Natural killer cell (primary cell): Measurements from ENCODE around the gene OR5AU1. TPM values are rescaled to one million over a fixed set of nuclear protein-coding genes. Genes with fewer than 3 reads are reported as not detected.
A peak's percentile ranks its signal among the peaks of the same experiment; 100 is the strongest.
"Not testable (repeated sequence)": the region's sequence is repeated elsewhere in the genome, so short reads cannot be mapped to it uniquely, and the experiment has no call there.

ENCODE experiments used
- ATAC-seq, 3 donors: fragments of 150-1000 bp in 2 of 3; fragments of 200-7000 bp in 1 of 3; cut with Tn5 transposase; 1 replicate in 1 of 3; 2 replicates in 2 of 3; pipeline ENCODE4 v1.10.0; 2021; ENCODE audit warnings: mild to moderate bottlenecking in 2 of 3, moderate library complexity in 2 of 3
- DNase-seq, 2 donors: peaks; one replicate each; pipeline versions ENCODE4 v3.0.0 to v3.0.0-alpha.2; 2013 to 2021; ENCODE audit warnings: mixed read lengths in 1 of 2
- H3K27ac ChIP-seq: one replicate; pipeline ENCODE4 v1.5.1; 2013; ENCODE audit warnings: mild to moderate bottlenecking, low read length
- H3K27me3 ChIP-seq: one replicate; pipeline ENCODE4 v1.6.1; 2013; ENCODE audit warnings: low read length; ENCODE audit not compliant: control insufficient read depth, insufficient read depth
- H3K36me3 ChIP-seq: one replicate; pipeline ENCODE4 v1.6.1; 2013; ENCODE audit warnings: low read length; ENCODE audit not compliant: control insufficient read depth, insufficient read depth
- H3K4me1 ChIP-seq: one replicate; pipeline ENCODE4 v1.6.1; 2013; ENCODE audit warnings: low read length; ENCODE audit not compliant: control insufficient read depth, insufficient read depth
- H3K4me3 ChIP-seq: one replicate; pipeline ENCODE4 v1.5.1; 2013; ENCODE audit warnings: low read length
- H3K9me3 ChIP-seq: one replicate; pipeline ENCODE4 v1.6.1; 2013; ENCODE audit warnings: low read length; ENCODE audit not compliant: control insufficient read depth, insufficient read depth
- H3K27ac Mint-ChIP-seq, 2 donors: one replicate each; pipeline ENCODE4 v1.8.0; 2022; ENCODE audit warnings: mild to moderate bottlenecking in 2 of 2, mixed read lengths in 2 of 2, moderate library complexity in 1 of 2
- H3K27me3 Mint-ChIP-seq, 2 donors: one replicate each; pipeline ENCODE4 v1.8.0; 2022; ENCODE audit warnings: low read depth in 2 of 2, mixed read lengths in 2 of 2
- H3K36me3 Mint-ChIP-seq: one replicate; pipeline ENCODE4 v1.8.0; 2022; ENCODE audit warnings: mixed read lengths
- H3K4me1 Mint-ChIP-seq, 2 donors: one replicate each; pipeline ENCODE4 v1.8.0; 2022; ENCODE audit warnings: mixed read lengths in 2 of 2
- H3K4me3 Mint-ChIP-seq: one replicate; pipeline ENCODE4 v1.8.0; 2022; ENCODE audit warnings: mild to moderate bottlenecking, moderate library complexity, mixed read lengths
- H3K9me3 Mint-ChIP-seq, 2 donors: one replicate each; pipeline ENCODE4 v1.8.0; 2022; ENCODE audit warnings: mixed read lengths in 2 of 2
- WGBS: methylation state at CpG from one replicate; pipeline ENCODE4 v1.1.7; 2013; ENCODE audit warnings: missing lambda C conversion rate; ENCODE audit not compliant: insufficient coverage; 5-methylcytosine and 5-hydroxymethylcytosine counted together
- intact Hi-C: fragments of 100-400 bp; cut with micrococcal nuclease; formaldehyde crosslinking; loops from one replicate; pipeline ENCODE4 v1.14.2; 2022
- total RNA-seq, 4 donors: library from RNA; stranded (reverse); fragments of 120-200 nt in 1 of 4; gene quantifications; one replicate each; pipeline versions ENCODE4 v1.2.3 to v1.2.4, GENCODE V29; 2013 to 2022
- TF ChIP-seq, protein P1 (sequence below): fragments of 200-600 bp; IDR thresholded peaks from one replicate; pipeline ENCODE4 v1.8.0; 2022; ENCODE audit warnings: antibody characterized with exemption

The OR5AU1 gene
- total RNA-seq, 3 donors from 2014 or later (not counting 1 experiment from before 2014, with no cell fraction given): not detected

- Histone ChIP-seq H3K36me3 (no peaks in the 10 kb centered on the region), H3K4me1 (no peaks in the 10 kb centered on the region), H3K27me3 (no peaks in the 10 kb centered on the region), H3K9me3 (no peaks in the 10 kb centered on the region), H3K4me3 (no peak overlapping the region), H3K27ac (no peak overlapping the region)
- TF ChIP-seq, protein P1, sequence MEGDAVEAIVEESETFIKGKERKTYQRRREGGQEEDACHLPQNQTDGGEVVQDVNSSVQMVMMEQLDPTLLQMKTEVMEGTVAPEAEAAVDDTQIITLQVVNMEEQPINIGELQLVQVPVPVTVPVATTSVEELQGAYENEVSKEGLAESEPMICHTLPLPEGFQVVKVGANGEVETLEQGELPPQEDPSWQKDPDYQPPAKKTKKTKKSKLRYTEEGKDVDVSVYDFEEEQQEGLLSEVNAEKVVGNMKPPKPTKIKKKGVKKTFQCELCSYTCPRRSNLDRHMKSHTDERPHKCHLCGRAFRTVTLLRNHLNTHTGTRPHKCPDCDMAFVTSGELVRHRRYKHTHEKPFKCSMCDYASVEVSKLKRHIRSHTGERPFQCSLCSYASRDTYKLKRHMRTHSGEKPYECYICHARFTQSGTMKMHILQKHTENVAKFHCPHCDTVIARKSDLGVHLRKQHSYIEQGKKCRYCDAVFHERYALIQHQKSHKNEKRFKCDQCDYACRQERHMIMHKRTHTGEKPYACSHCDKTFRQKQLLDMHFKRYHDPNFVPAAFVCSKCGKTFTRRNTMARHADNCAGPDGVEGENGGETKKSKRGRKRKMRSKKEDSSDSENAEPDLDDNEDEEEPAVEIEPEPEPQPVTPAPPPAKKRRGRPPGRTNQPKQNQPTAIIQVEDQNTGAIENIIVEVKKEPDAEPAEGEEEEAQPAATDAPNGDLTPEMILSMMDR: no peak
- ATAC-seq (no peak), DNase-seq (no peak)
- H3K4me3 Mint-ChIP-seq: no peak overlapping the region
- peaks cover 40 to 52% of the 10 kb centered on the region in 2 donors for H3K27me3 Mint-ChIP-seq
- no peaks in the 10 kb centered on the region for H3K4me1 Mint-ChIP-seq
- 90% methylated on average over 8 of the region's 8 CpGs for WGBS
- intact Hi-C loops: no loop called here
- H3K9me3 Mint-ChIP-seq: peaks cover 0 to under 1% of the 10 kb centered on the region in 2 donors
- no peaks in the 10 kb centered on the region for H3K36me3 Mint-ChIP-seq
- no peak overlapping the region for H3K27ac Mint-ChIP-seq
Observed at GRCh38 chr14:21168055-21168454, 12.2 kb upstream of the OR5AU1 start.

DNA sequence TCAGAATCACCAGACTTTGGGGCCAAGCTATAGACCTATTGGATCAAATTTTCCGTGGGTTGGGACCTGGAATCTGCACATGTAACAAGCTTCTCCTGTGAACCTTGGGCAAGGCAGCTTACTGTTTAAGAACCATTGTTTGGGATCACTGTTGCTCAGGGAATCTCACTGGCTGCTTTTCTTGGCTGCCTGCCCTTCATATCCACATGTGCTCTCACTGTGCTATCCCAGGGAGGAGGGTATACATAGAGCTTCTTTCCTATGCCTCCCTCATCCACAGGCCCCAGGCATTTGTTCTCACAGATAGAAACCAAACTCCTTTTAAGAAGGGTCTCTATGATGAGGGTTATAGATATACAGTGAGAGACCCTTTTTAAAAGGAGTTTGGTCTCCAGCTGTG, 9.8 kb upstream of the OR5AU1 start:
- H3K36me3 Mint-ChIP-seq, H3K9me3 Mint-ChIP-seq, H3K27me3 ChIP-seq, H3K27ac ChIP-seq, H3K4me3 ChIP-seq, intact Hi-C loops, H3K36me3 ChIP-seq, H3K9me3 ChIP-seq, H3K27ac Mint-ChIP-seq, H3K4me1 Mint-ChIP-seq, H3K4me3 Mint-ChIP-seq, H3K4me1 ChIP-seq, DNase-seq, ATAC-seq: not testable (repeated sequence)
- 60% methylated on average over 1 of the region's 1 CpG for WGBS
- H3K27me3 Mint-ChIP-seq: peaks cover 31 to 54% of the 10 kb centered on the region in 2 donors

DNA sequence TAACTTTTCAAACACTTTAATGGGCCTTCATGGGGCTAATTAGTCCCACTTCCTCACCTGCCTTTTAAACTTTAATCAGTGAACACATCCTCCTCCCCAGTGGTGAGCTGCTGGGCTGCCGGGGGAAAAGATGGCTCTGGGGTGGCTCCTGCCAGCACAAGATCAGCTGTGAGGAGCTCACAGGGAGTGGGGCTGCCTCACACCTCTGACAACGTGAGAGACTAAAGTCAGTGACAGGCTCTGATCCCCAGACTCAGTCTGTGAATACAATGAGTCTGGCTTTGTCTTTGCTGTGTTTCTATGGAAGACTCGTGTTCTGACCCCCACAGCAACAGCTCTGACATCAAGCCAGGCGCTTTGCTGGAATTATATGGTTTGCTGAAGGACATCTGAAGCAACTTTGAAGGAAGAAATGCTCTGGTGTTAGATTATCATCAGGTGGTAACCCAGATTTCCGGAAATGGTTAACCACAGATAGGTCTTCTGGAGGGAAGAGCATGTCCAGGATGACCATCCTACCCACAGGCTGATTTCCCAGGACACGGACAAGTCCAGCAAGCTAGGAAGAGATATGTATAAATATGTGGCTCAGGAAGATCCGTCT, 9.2 kb upstream of the OR5AU1 start:
- 59% methylated on average over 7 of the region's 7 CpGs for WGBS
- H3K27ac Mint-ChIP-seq, H3K4me3 ChIP-seq, DNase-seq, H3K27ac ChIP-seq, H3K4me3 Mint-ChIP-seq, H3K9me3 Mint-ChIP-seq, intact Hi-C loops, H3K36me3 ChIP-seq, H3K36me3 Mint-ChIP-seq, H3K4me1 Mint-ChIP-seq, H3K9me3 ChIP-seq, H3K27me3 ChIP-seq, H3K4me1 ChIP-seq: not testable (repeated sequence)
- ATAC-seq: peak in 2 of 3 donors; percentile 54 to 62
- peaks cover 25 to 51% of the 10 kb centered on the region in 2 donors for H3K27me3 Mint-ChIP-seq

DNA sequence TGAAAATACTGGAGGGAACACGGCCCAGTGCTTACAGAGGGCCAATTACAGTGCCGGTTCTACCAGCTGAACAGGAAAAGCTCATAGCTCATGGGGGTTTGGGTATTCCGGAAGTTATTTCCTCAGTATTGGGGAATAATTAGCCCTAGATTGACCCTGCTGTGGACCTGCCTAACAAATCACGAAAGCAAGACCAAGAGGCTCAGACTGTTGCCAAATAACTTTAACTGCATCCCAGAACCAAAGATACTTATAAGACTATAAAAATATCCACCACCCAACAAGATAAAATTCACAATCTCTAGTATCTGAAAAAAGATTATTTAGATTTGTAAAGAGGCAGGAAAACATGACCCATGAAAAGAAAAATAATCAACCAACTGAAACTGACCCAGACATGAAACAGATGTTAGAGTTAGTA, 8.0 kb upstream of the OR5AU1 start:
- WGBS: 66% methylated on average over 3 of the region's 4 CpGs
- peaks cover 3% of the 10 kb centered on the region for H3K27me3 ChIP-seq
- Mint-ChIP-seq H3K4me3 (no peak overlapping the region), H3K27ac (no peak overlapping the region), H3K27me3 (peaks cover 24 to 51% of the 10 kb centered on the region in 2 donors), H3K9me3 (no peaks in the 10 kb centered on the region), H3K36me3 (no peaks in the 10 kb centered on the region), H3K4me1 (no peaks in the 10 kb centered on the region)
- DNase-seq (no peak), ATAC-seq (no peak)
- no peak overlapping the region for H3K27ac ChIP-seq
- no peaks in the 10 kb centered on the region for H3K36me3 ChIP-seq
- no peak overlapping the region for H3K4me3 ChIP-seq
- no peaks in the 10 kb centered on the region for H3K4me1 ChIP-seq
- no peaks in the 10 kb centered on the region for H3K9me3 ChIP-seq
- TF ChIP-seq, protein P1: no peak
- intact Hi-C loops: no loop called here
